H1 (cell line): Measurements from ENCODE around the gene CMIP. TPM values are rescaled to one million over a fixed set of nuclear protein-coding genes. Genes with fewer than 3 reads are reported as not detected.

Source experiments
- ASH2L ChIP-seq: fragments of 200-600, 300-600 bp; sonication (generic); IDR thresholded peaks from one replicate; pipeline ENCODE4 v1.7.1; 2017; ENCODE audit warnings: low read length
- CHD7 ChIP-seq: fragments of 300-600 bp; sonication (generic); IDR thresholded peaks from 2 replicates; pipeline ENCODE4 v1.7.1; 2012; ENCODE audit warnings: low read length, moderate library complexity, mild to moderate bottlenecking, inconsistent platforms; ENCODE audit not compliant: insufficient replicate concordance
- SAP30 ChIP-seq: fragments of 300-600 bp; sonication (generic); IDR thresholded peaks from 2 replicates; pipeline ENCODE4 v1.7.1; 2012; ENCODE audit warnings: low read length, moderate library complexity, mild to moderate bottlenecking, inconsistent platforms; ENCODE audit not compliant: insufficient read depth, insufficient replicate concordance
- polyA plus RNA-seq, 7 experiments: library from polyadenylated mRNA; depleted of rRNA in 3 of 7; stranded (reverse) in 5 of 7; unstranded in 2 of 7; fragments of >200 nt in 5 of 7; fragments of 200-250 nt in 2 of 7; gene quantifications; 1 replicate in 5 of 7; 2 replicates in 1 of 7; 4 replicates in 1 of 7; pipeline versions ENCODE4 v1.2.1 to v1.2.3, GENCODE V29; 2011 to 2013; ENCODE audit warnings: missing spikeins in 2 of 7, mixed read lengths in 2 of 7
- total RNA-seq: library from RNA; stranded (reverse); fragmentation: NEBNext Ultra II Directional; extraction: Animal tissue kit (Norgen Biotek cat#: 25700); gene quantifications from 2 replicates; pipeline ENCODE4 v1.2.1, GENCODE V29; 2021

The CMIP gene
- total and polyA plus RNA-seq, 2 of the 8 experiments (the other 6 are each of a cell fraction or from before 2014, with no cell fraction given), result 7.9 to 53.2 TPM

- no peak for TF ChIP-seq CHD7
- TF ChIP-seq SAP30, result no peak
- no peak for TF ChIP-seq ASH2L
Measured at GRCh38 chr16:81397879-81398520, 46.6 kb upstream of the CMIP start (continued).
